Keratinocyte (primary cell): ENCODE results near the gene APCDD1L. TPM values are rescaled to one million over a fixed set of nuclear protein-coding genes. Genes with fewer than 3 reads are reported as not detected.

Experiments
- DNase-seq: peaks from one replicate; pipeline ENCODE4 v3.0.0-alpha.2; 2011; ENCODE audit warnings: low read depth, missing footprints, low spot score
- FAIRE-seq: peaks from 2 replicates; lab custom pipeline; 2011; peaks lifted over from hg19 to GRCh38; lab: Jason Lieb, UNC
- H2AFZ ChIP-seq: 2 replicates; pipeline ENCODE4 v1.6.0; 2012; ENCODE audit warnings: low read length, control low read depth, inconsistent platforms; ENCODE audit not compliant: control insufficient read depth
- H3K27ac ChIP-seq: 2 replicates; pipeline ENCODE4 v1.5.1; 2011; ENCODE audit warnings: low read length; ENCODE audit not compliant: control insufficient read depth, insufficient read depth
- H3K27me3 ChIP-seq: 3 replicates; pipeline ENCODE4 v1.6.0; 2011; ENCODE audit warnings: low read length; ENCODE audit not compliant: control insufficient read depth, insufficient read depth; ENCODE audit errors: extremely low read depth
- H3K36me3 ChIP-seq, 2 experiments: 2 replicates in 1 of 2; 3 replicates in 1 of 2; pipeline ENCODE4 v1.5.1; 2011; ENCODE audit warnings: low read length in 2 of 2, mild to moderate bottlenecking in 1 of 2; ENCODE audit not compliant: control insufficient read depth in 2 of 2, insufficient read depth in 2 of 2; ENCODE audit errors: extremely low read depth in 1 of 2
- H3K4me1 ChIP-seq: 3 replicates; pipeline ENCODE4 v1.5.1; 2011; ENCODE audit warnings: low read length; ENCODE audit not compliant: control insufficient read depth, insufficient read depth; ENCODE audit errors: extremely low read depth
- H3K4me2 ChIP-seq: 3 replicates; pipeline ENCODE4 v1.6.0; 2011; ENCODE audit warnings: low read depth, low read length; ENCODE audit not compliant: control insufficient read depth, insufficient read depth; ENCODE audit errors: extremely low read depth
- H3K4me3 ChIP-seq, 3 experiments: fragments of 200-600 bp in 1 of 3; sonication (generic) in 1 of 3; 2 replicates in 2 of 3; 3 replicates in 1 of 3; pipeline ENCODE4 v1.5.1; 2011 to 2016; ENCODE audit warnings: low read length in 3 of 3, mild to moderate bottlenecking in 3 of 3, control low read depth in 2 of 3, inconsistent platforms in 1 of 3, low read depth in 1 of 3, mixed read lengths in 1 of 3, mixed run types in 1 of 3, moderate library complexity in 1 of 3; ENCODE audit not compliant: control insufficient read depth in 2 of 3, insufficient read depth in 2 of 3; ENCODE audit errors: extremely low read depth in 1 of 3
- H3K79me2 ChIP-seq: 2 replicates; pipeline ENCODE4 v1.6.0; 2012; ENCODE audit warnings: low read length; ENCODE audit not compliant: control insufficient read depth, insufficient read depth
- H3K9ac ChIP-seq: 3 replicates; pipeline ENCODE4 v1.6.0; 2011; ENCODE audit warnings: low read length; ENCODE audit not compliant: control insufficient read depth, insufficient read depth; ENCODE audit errors: extremely low read depth
- H3K9me1 ChIP-seq: 3 replicates; pipeline ENCODE4 v1.6.0; 2011; ENCODE audit warnings: low read length; ENCODE audit not compliant: control insufficient read depth, insufficient read depth; ENCODE audit errors: extremely low read depth
- H3K9me3 ChIP-seq: 2 replicates; pipeline ENCODE4 v1.5.1; 2012; ENCODE audit warnings: low read depth, low read length; ENCODE audit not compliant: control insufficient read depth
- H4K20me1 ChIP-seq: 3 replicates; pipeline ENCODE4 v1.6.0; 2011; ENCODE audit warnings: low read length; ENCODE audit not compliant: control insufficient read depth, insufficient read depth; ENCODE audit errors: extremely low read depth
- CTCF ChIP-seq, 3 experiments: IDR thresholded peaks in 1 of 3; conservative IDR thresholded peaks in 1 of 3; optimal IDR thresholded peaks in 1 of 3; 2 replicates in 2 of 3; 3 replicates in 1 of 3; pipeline versions ENCODE3 to v1.5.1; 2011; ENCODE audit warnings: low read length in 3 of 3, mild to moderate bottlenecking in 3 of 3, moderate library complexity in 2 of 3, control low read depth in 1 of 3, inconsistent platforms in 1 of 3; ENCODE audit not compliant: insufficient read depth in 2 of 3; ENCODE audit errors: extremely low read depth in 1 of 3
- EZH2 ChIP-seq: IDR thresholded peaks from one replicate; pipeline ENCODE4 v1.6.1; 2012; ENCODE audit warnings: inconsistent platforms, mild to moderate bottlenecking, low read length, moderate library complexity
- dilution Hi-C: fragments of 300-500 bp; cut with MboI; formaldehyde crosslinking; loops from one replicate; pipeline ENCODE4 v1.7.0; 2020; ENCODE audit warnings: low sequenced_read_pairs; ENCODE audit not compliant: extremely low pct_ligation_motif_present
- polyA plus RNA-seq, 5 experiments: library from polyadenylated mRNA; depleted of rRNA in 3 of 5; stranded (reverse) in 3 of 5; stranded (forward) in 1 of 5; unstranded in 1 of 5; fragments of >200 nt; gene quantifications; 1 replicate in 1 of 5; 2 replicates in 3 of 5; 3 replicates in 1 of 5; pipeline versions ENCODE4 v1.2.1 to v1.2.3, GENCODE V29; 2011 to 2012; ENCODE audit warnings: missing spikeins in 2 of 5, low read depth in 1 of 5, low replicate concordance in 1 of 5

APCDD1L gene
- polyA plus RNA-seq, 1 donor (not counting 4 experiments of a cell fraction or from before 2014, with no cell fraction given): 0.67 TPM

GRCh38 chr20:58537831-58538230, 22.6 kb upstream of the APCDD1L start:
- Histone ChIP-seq H3K27me3 (no peaks in the 10 kb centered on the region), H3K9ac (no peak overlapping the region), H4K20me1 (no peaks in the 10 kb centered on the region), H2AFZ (no peak overlapping the region), H3K9me1 (no peaks in the 10 kb centered on the region), H3K9me3 (no peaks in the 10 kb centered on the region), H3K79me2 (no peaks in the 10 kb centered on the region), H3K4me1 (no peaks in the 10 kb centered on the region), H3K36me3 (no peaks in the 10 kb centered on the region), H3K4me2 (no peak overlapping the region), H3K4me3 (no peak overlapping the region), H3K27ac (no peak overlapping the region)
- dilution Hi-C loops: no loop called here
- FAIRE-seq (no peak), DNase-seq (no peak)
- TF ChIP-seq CTCF (optimal IDR thresholded peaks at IDR 0.05 in 1 of 3, IDR thresholded peaks at IDR 0.05 in 1 of 3, conservative IDR thresholded peaks at IDR 0.05 in 1 of 3; ENCODE audit: extremely low read depth in 1 of 3, insufficient read depth in 2 of 3, low read length in 3 of 3) (no peak), EZH2 (no peak)

DNA sequence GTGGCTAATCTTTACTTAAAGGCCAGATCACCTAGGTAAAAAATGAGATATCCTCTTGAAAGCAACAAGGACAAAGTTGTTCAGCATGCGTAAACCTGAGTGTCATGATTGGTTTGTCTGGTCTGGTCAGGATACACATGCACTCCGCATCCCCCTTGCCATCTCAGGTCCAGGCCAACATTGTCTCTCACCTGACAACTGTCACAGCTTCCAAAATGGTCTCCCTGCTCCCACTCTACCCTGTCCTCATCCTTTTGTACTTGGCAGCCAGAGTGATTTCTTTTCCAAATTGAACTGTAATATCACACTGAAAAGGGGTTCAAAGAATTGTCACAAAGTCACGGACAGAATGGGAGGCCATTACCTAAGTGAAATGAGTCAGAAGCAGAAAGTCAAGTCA, 21.1 kb upstream of the APCDD1L start:
- no peak overlapping the region for H3K9ac ChIP-seq
- no peaks in the 10 kb centered on the region for H3K4me1 ChIP-seq
- H4K20me1 ChIP-seq: no peaks in the 10 kb centered on the region
- FAIRE-seq (no peak), DNase-seq (no peak)
- H3K9me3 ChIP-seq: no peaks in the 10 kb centered on the region
- dilution Hi-C loops: no loop called here
- H3K27me3 ChIP-seq: no peaks in the 10 kb centered on the region
- TF ChIP-seq CTCF (optimal IDR thresholded peaks at IDR 0.05 in 1 of 3, IDR thresholded peaks at IDR 0.05 in 1 of 3, conservative IDR thresholded peaks at IDR 0.05 in 1 of 3; ENCODE audit: extremely low read depth in 1 of 3, insufficient read depth in 2 of 3, low read length in 3 of 3): no peak
- TF ChIP-seq EZH2: no peak
- H3K4me3 ChIP-seq: no peak overlapping the region
- no peak overlapping the region for H3K4me2 ChIP-seq
- H3K79me2 ChIP-seq: no peaks in the 10 kb centered on the region
- H3K9me1 ChIP-seq: no peaks in the 10 kb centered on the region
- no peaks in the 10 kb centered on the region for H3K36me3 ChIP-seq
- no peak overlapping the region for H3K27ac ChIP-seq
- no peak overlapping the region for H2AFZ ChIP-seq
